Activated CD8-positive, alpha-beta memory T cell treated with anti-CD3 and anti-CD28 coated beads, Interleukin-2, amount 50 U/mL, for 1 hour (primary cell): ENCODE results near the gene XRCC6.
"Not testable (repeated sequence)": the region's sequence is repeated elsewhere in the genome, so short reads cannot be mapped to it uniquely, and the experiment has no call there.

ENCODE experiments used
- DNase-seq: peaks from one replicate; pipeline ENCODE4 v3.0.0-alpha.2; 2020; ENCODE audit errors: extremely low read depth

Gene XRCC6

DNA sequence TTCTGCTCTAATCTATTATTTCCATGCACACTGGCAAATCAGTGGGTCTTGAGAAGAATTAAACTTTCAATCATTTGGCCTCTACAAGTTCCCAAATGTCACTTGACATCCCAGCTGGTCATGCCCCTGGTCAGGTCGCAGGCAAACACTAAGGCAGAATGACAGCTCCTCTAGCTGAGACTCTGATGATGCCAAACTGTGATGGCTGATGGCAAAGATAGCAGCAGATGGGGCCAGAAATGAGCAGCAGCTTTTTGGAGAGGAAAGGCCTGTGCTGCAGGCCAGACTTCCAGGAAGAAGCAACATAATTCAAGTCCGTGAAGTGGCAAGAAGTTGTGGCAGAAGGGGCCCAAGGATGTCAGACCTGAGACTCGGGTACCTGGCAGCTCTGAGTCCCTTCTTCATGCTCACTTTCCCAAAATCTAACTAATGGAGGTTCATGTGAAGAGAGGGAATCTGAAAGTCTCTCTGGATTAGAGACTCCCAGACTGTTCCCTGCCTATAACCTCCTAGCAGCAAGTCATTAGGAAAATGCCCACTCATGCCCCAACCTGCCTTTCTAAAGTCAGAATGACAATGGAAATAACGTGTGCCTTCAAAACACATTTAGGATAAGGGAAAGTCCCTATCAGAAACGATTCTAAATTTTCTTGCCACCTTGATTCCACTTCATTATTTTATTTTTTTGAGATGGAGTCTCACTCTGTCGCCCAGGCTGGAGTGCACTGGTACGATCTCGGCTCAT lies 22.0 kb upstream of the XRCC6 start:
- no peak for DNase-seq

GRCh38 chr22:41600976-41601375 lies 20.1 kb upstream of the XRCC6 start:
- DNase-seq = no peak

- DNase-seq = peak; percentile 24
These were observed 17.2 kb upstream of the XRCC6 start for GRCh38 chr22:41603873-41604332.

- DNase-seq = no peak
These were observed 12.7 kb upstream of the XRCC6 start for GRCh38 chr22:41608386-41608785.

DNA sequence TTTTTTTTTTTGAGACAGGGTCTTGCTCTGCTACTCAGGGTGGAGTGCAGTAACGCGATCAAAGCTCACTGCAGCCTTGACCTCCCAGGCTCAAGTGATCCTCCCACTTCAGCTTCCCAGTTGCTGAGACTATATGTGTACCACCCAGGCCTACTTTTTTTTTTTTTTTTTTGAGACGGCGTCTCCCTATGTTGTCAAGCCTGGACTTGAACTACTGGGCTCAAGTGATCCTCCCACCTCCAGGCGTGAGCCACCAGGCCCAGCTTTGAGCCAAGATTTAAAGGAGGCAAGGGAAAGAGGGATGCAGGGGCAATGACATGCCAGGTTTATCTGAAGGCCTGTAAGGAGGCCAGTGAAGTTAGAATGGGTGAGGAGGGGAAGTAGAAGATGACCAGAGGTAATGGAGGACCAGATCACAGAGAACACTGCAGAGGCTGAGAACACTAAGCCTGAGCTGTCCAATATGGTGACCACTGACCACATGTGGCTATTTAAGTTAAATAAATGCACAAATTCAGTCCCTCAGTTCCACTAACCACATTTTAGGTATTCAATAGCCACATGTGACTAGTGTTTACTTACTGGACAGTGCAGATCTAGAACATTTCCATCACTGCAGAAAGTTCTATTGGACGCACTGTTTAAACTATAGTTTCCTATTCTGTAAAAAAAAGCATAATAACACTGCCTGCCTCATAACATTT lies 8.3 kb upstream of the XRCC6 start:
- no peak for DNase-seq

DNA sequence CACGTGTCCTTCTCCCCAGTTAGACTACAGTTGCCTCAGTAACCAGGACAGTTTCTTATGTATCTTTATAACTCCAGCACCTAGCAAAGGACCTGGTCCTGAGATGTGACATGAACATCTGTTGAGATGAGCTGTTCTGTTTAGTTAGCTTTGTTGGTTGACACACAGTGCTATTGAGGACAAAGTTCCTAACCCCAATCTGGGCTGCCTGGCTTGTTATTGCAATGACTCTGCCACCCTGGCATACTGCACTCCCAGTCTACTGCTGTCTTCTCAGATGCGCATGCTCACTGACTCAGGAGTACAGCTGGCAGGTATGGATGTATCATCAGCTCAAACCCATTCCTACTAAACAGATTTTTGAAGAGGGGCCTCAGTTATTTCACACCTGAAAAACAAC lies 7.6 kb upstream of the XRCC6 start:
- DNase-seq = no peak

GRCh38 chr22:41619979-41620588 lies 1.0 kb upstream of the XRCC6 start:
- peak; percentile 13 for DNase-seq

- no peak for DNase-seq
These were observed 451 bp upstream of the XRCC6 start, which contains the start of gene DESI1 for GRCh38 chr22:41620589-41621098. DESI1 (minus strand) TSS chr22:41621043; CDS start chr22:41620839, 204 bp downstream.

- DNase-seq = no peak
These were observed 750 bp downstream of the XRCC6 start for GRCh38 chr22:41621911-41622179.

DNA sequence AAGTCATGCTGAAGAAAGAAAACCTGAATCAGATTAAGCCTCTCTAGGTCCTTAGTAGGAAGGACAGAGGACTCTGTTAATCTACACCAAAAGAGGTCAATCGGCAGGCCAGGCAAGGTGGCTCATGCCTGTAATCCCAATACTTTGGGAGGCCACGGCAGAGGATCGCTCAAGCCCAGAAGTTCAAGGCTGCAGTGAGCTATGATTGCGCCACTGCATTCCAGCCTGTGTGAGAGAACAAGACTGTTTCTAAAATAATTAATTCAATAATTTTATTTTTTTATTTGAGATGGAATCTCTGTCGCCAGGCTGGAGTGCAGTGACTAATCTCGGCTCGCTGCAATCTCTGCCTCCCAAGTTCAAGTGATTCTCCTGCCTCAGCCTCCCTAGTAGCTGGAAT lies 4.5 kb downstream of the XRCC6 start:
- no peak for DNase-seq

GRCh38 chr22:41631115-41631514 lies 10.0 kb downstream of the XRCC6 start:
- DNase-seq = not testable (repeated sequence)

DNA sequence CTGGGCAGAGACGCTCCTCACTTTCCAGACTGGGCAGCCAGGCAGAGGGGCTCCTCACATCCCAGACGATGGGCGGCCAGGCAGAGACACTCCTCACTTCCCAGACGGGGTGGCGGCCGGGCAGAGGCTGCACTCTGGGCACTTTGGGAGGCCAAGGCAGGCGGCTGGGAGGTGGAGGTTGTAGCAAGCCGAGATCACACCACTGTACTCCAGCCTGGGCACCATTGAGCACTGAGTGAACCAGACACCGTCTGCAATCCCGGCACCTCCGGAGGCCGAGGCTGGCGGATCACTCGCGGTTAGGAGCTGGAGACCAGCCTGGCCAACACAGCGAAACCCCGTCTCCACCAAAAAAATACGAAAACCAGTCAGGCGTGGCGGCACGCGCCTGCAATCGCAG lies 10.5 kb downstream of the XRCC6 start:
- DNase-seq = not testable (repeated sequence)

GRCh38 chr22:41634610-41635009 lies 13.5 kb downstream of the XRCC6 start:
- DNase-seq = not testable (repeated sequence)

DNA sequence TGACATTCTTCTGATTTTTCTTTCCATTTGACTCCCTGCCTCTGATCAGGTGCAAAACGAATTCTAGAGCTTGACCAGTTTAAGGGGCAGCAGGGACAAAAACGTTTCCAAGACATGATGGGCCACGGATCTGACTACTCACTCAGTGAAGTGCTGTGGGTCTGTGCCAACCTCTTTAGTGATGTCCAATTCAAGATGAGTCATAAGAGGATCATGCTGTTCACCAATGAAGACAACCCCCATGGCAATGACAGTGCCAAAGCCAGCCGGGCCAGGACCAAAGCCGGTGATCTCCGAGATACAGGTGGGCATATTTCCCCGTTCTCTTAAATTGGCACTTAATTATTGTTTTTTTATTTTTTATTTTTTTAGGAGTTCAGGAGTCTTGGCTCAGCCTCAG lies 15.4 kb downstream of the XRCC6 start:
- no peak for DNase-seq

DNA sequence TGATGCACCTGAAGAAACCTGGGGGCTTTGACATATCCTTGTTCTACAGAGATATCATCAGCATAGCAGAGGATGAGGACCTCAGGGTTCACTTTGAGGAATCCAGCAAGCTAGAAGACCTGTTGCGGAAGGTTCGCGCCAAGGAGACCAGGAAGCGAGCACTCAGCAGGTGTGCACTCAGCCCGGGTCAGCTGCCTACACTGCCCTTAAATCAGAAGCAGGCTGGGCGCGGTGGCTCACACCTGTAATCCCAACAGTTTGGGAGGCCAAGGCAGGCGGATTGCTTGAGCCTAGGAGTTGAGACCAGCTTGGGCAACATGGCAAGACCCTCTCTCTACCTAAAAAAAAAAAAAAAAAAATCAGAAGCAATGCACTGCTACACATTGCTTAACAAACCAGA lies 16.5 kb downstream of the XRCC6 start:
- not testable (repeated sequence) for DNase-seq

DNA sequence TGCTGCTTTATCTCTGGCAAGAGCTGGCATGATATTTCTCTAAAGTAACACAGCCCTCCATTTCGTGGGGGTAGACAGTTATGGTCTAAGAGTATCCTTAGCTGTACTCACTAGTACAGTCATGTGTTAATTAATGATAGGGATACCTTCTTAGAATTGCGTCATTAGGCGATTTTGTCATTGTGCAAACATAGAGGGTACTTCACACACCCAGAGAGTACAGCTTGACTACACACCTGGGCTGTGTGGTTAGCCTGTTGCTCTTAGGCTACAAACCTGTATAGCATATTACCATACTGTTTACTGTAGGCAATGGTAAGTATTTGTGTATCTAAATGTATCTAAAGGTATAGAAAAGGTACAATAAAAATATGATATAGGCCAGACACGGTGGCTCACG lies 17.0 kb downstream of the XRCC6 start:
- no peak for DNase-seq

GRCh38 chr22:41638748-41639147 lies 17.7 kb downstream of the XRCC6 start:
- DNase-seq = no peak

- no peak for DNase-seq
These were observed 20.8 kb downstream of the XRCC6 start for GRCh38 chr22:41641854-41642253.

DNA sequence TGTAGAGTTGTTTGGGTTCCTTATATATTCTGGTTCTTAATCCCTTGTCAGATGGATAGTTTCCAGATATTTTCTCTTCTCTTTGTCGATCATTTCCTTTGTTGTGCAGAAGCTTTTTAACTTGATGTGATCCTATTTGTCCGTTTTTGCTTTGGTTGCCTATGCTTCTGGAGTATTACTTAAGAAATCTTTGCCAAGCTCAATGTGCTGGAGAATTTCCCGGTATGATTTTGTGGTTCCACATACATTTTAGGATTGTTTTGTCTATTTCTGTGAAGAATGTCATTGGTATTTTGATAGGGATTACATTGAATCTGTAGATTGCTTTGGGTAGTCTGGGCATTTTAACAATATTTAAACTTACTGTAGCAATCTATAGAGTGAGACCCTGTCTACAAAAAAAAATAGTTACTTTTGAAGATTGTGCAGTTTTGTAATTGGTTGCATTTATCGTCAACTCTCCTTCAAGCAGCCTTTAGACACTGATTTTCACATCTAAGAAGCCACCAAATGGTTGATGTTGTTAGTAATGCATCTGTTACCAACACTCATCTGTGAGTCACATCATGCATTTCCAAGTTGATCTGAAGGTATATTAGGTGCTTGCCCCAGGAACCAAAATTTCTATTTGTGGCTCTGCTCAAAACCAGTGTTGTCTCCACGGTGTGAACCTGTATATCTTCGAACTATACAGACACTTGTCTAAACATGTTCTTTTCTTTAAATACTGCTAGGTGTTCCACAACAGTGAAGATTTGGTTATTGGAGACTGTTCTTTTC lies 21.4 kb downstream of the XRCC6 start:
- DNase-seq = no peak

- DNase-seq = no peak
These were observed 26.7 kb downstream of the XRCC6 start for GRCh38 chr22:41647771-41648170.

DNA sequence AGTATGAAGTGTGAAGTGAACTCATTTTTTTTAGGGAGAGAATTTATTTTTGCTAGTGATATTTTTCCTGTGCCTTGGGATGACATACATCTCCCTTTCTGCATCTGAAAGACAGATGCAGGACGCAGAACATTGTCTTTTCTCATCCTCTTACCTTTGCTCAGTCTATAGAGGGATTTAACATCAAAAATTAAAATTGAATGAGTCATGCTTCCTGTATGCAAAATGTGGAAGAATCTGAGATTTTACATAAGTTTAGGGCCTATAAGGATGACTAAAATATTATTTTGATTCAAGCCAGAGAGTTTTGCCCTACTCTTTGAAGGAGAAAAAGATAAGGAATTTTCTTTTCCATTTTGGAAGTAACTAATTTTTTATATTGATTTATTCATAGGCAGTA lies 27.3 kb downstream of the XRCC6 start:
- DNase-seq = no peak

- no peak for DNase-seq
These were observed 29.1 kb downstream of the XRCC6 start for GRCh38 chr22:41650229-41650628.
